ENCODE measurements around the gene KIF1A. TPM values are rescaled to one million over a fixed set of nuclear protein-coding genes. Genes with fewer than 3 reads are reported as not detected.

The KIF1A gene
- total RNA-seq, 1 experiment from 2014 or later = not detected

- intact Hi-C loops (cut with micrococcal nuclease; ENCODE audit: unreplicated experiment) = no loop called here
- TF ChIP-seq CTCF (conservative IDR thresholded peaks at IDR 0.05) (no peak), EZH2 (IDR thresholded peaks at IDR 0.05; ENCODE audit: low read depth) (no peak)
These were observed 22.1 kb downstream of the KIF1A start for GRCh38 chr2:240797914-240798313.

GRCh38 chr2:240797500-240797895 is 22.5 kb downstream of the KIF1A start:
- Histone ChIP-seq H3K9me2 (ENCODE audit: insufficient read depth) (no peaks in the 10 kb centered on the region), H3K27me3 (ENCODE audit: insufficient read depth, low read depth) (peaks cover 100% of the 10 kb centered on the region), H3K4me3 (no peak overlapping the region), H3K79me2 (ENCODE audit: low read depth) (no peaks in the 10 kb centered on the region), H3K4me2 (no peak overlapping the region), H2AFZ (no peak overlapping the region), H3K27ac (no peak overlapping the region), H3K36me3 (ENCODE audit: low read depth) (no peaks in the 10 kb centered on the region), H3K4me1 (replicated peaks; ENCODE audit: insufficient read depth) (no peaks in the 10 kb centered on the region), H3K9me3 (ENCODE audit: insufficient read depth, low read depth) (no peaks in the 10 kb centered on the region), H3F3A (ENCODE audit: insufficient read depth, low read depth) (no peaks in the 10 kb centered on the region), H4K20me1 (ENCODE audit: insufficient read depth) (no peaks in the 10 kb centered on the region; the same call in 1 of the 2 replicates)
- TF ChIP-seq EZH2 (IDR thresholded peaks at IDR 0.05; ENCODE audit: low read depth) (no peak), CTCF (conservative IDR thresholded peaks at IDR 0.05) (no peak)
- no peak for DNase-seq
- CTCF ChIA-PET = no interaction called here
- BruUV-seq (replicated peaks) = no TSS peak
- intact Hi-C loops (cut with micrococcal nuclease; ENCODE audit: unreplicated experiment) = no loop called here
- POLR2A ChIA-PET (ENCODE audit: unreplicated experiment) = no interaction called here

More at GRCh38 chr2:240797914-240798313, 22.1 kb downstream of the KIF1A start:
- no peak overlapping the region for H3K4me2 ChIP-seq
- no peaks in the 10 kb centered on the region for H3K4me1 ChIP-seq (replicated peaks; ENCODE audit: insufficient read depth)
- ChIA-PET POLR2A (ENCODE audit: unreplicated experiment) (no interaction called here), CTCF (no interaction called here)
- H3K4me3 ChIP-seq = no peak overlapping the region
- H3K9me2 ChIP-seq (ENCODE audit: insufficient read depth) = no peaks in the 10 kb centered on the region
- no peaks in the 10 kb centered on the region for H3F3A ChIP-seq (ENCODE audit: insufficient read depth, low read depth)
- no peaks in the 10 kb centered on the region for H3K9me3 ChIP-seq (ENCODE audit: insufficient read depth, low read depth)
- H3K79me2 ChIP-seq (ENCODE audit: low read depth) = no peaks in the 10 kb centered on the region
- no peaks in the 10 kb centered on the region; the same call in 1 of the 2 replicates for H4K20me1 ChIP-seq (ENCODE audit: insufficient read depth)
- H3K36me3 ChIP-seq (ENCODE audit: low read depth) = no peaks in the 10 kb centered on the region
- no TSS peak for BruUV-seq (replicated peaks)
- no peak for DNase-seq
- peaks cover 100% of the 10 kb centered on the region for H3K27me3 ChIP-seq (ENCODE audit: insufficient read depth, low read depth)
- H3K27ac ChIP-seq = no peak overlapping the region
- no peak overlapping the region for H2AFZ ChIP-seq

GRCh38 chr2:240796543-240797499 is 23.2 kb downstream of the KIF1A start:
- no peak overlapping the region for H3K27ac ChIP-seq
- no peaks in the 10 kb centered on the region for H3K9me3 ChIP-seq (ENCODE audit: insufficient read depth, low read depth)
- no peaks in the 10 kb centered on the region for H3K4me1 ChIP-seq (replicated peaks; ENCODE audit: insufficient read depth)
- intact Hi-C loops (cut with micrococcal nuclease; ENCODE audit: unreplicated experiment) = no loop called here
- DNase-seq = no peak
- no peaks in the 10 kb centered on the region for H3K36me3 ChIP-seq (ENCODE audit: low read depth)
- no peaks in the 10 kb centered on the region; the same call in 1 of the 2 replicates for H4K20me1 ChIP-seq (ENCODE audit: insufficient read depth)
- no TSS peak for BruUV-seq (replicated peaks)
- ChIA-PET CTCF (no interaction called here), POLR2A (ENCODE audit: unreplicated experiment) (no interaction called here)
- peaks cover 100% of the 10 kb centered on the region for H3K27me3 ChIP-seq (ENCODE audit: insufficient read depth, low read depth)
- no peak overlapping the region for H3K4me3 ChIP-seq
- H2AFZ ChIP-seq = no peak overlapping the region
- no peaks in the 10 kb centered on the region for H3F3A ChIP-seq (ENCODE audit: insufficient read depth, low read depth)
- no peak overlapping the region for H3K4me2 ChIP-seq
- no peaks in the 10 kb centered on the region for H3K9me2 ChIP-seq (ENCODE audit: insufficient read depth)
- H3K79me2 ChIP-seq (ENCODE audit: low read depth) = no peaks in the 10 kb centered on the region
- no peak for TF ChIP-seq EZH2 (IDR thresholded peaks at IDR 0.05; ENCODE audit: low read depth)
- no peak for TF ChIP-seq CTCF (conservative IDR thresholded peaks at IDR 0.05)
